HEK293 (cell line): ENCODE data around the gene ARID4A.

Source experiments
- EGR2 ChIP-seq: fragments of 450-650 bp; formaldehyde crosslinking; IDR thresholded peaks from 2 replicates; pipeline ENCODE4 v1.5.1; 2016; ENCODE audit warnings: low read depth, missing biosample characterization, missing genetic modification characterization
- GLIS2 ChIP-seq: fragments of 450-650 bp; formaldehyde crosslinking; IDR thresholded peaks from 2 replicates; pipeline ENCODE4 v1.5.1; 2016; ENCODE audit warnings: missing biosample characterization, missing genetic modification characterization
- HOXA7 ChIP-seq: sonication (generic); formaldehyde crosslinking; IDR thresholded peaks from 2 replicates; pipeline ENCODE4 v1.8.1; 2022; ENCODE audit warnings: missing genetic modification reagents, borderline replicate concordance
- MYNN ChIP-seq: fragments of 450-650 bp; formaldehyde crosslinking; IDR thresholded peaks from 2 replicates; pipeline ENCODE4 v1.5.1; 2016; ENCODE audit warnings: missing biosample characterization, missing genetic modification characterization, borderline replicate concordance
- MZF1 ChIP-seq: fragments of 450-650 bp; formaldehyde crosslinking; IDR thresholded peaks from 2 replicates; pipeline ENCODE4 v1.5.1; 2017; ENCODE audit warnings: missing biosample characterization, missing genetic modification characterization, borderline replicate concordance
- REST ChIP-seq: fragments of 450-650 bp; formaldehyde crosslinking; IDR thresholded peaks from 2 replicates; pipeline ENCODE4 v1.5.1; 2016; ENCODE audit warnings: missing biosample characterization, missing genetic modification characterization
- SCRT1 ChIP-seq: fragments of 450-650 bp; formaldehyde crosslinking; IDR thresholded peaks from 2 replicates; pipeline ENCODE4 v1.5.1; 2016; ENCODE audit warnings: missing biosample characterization, missing genetic modification characterization, borderline replicate concordance
- SP2 ChIP-seq: fragments of 450-650 bp; formaldehyde crosslinking; IDR thresholded peaks from 2 replicates; pipeline ENCODE4 v1.5.1; 2016; ENCODE audit warnings: missing biosample characterization, missing genetic modification characterization
- ZBTB21 ChIP-seq: fragments of 450-650 bp; formaldehyde crosslinking; IDR thresholded peaks from 2 replicates; pipeline ENCODE4 v1.5.1; 2017; ENCODE audit warnings: missing biosample characterization, missing genetic modification characterization
- ZBTB8A ChIP-seq: fragments of 450-650 bp; formaldehyde crosslinking; IDR thresholded peaks from 2 replicates; pipeline ENCODE4 v1.5.1; 2016; ENCODE audit warnings: missing biosample characterization, missing genetic modification characterization
- ZNF148 ChIP-seq: fragments of 450-650 bp; formaldehyde crosslinking; IDR thresholded peaks from 2 replicates; pipeline ENCODE4 v1.5.0; 2017; ENCODE audit warnings: missing biosample characterization, missing genetic modification characterization, borderline replicate concordance
- ZNF175 ChIP-seq: fragments of 450-650 bp; formaldehyde crosslinking; IDR thresholded peaks from 2 replicates; pipeline ENCODE4 v1.5.1; 2016; ENCODE audit warnings: missing biosample characterization, missing genetic modification characterization
- ZNF184 ChIP-seq: fragments of 450-650 bp; IDR thresholded peaks from 2 replicates; pipeline ENCODE4 v1.5.1; 2018; ENCODE audit warnings: missing biosample characterization, mild to moderate bottlenecking, missing genetic modification characterization
- ZNF2 ChIP-seq: fragments of 450-650 bp; formaldehyde crosslinking; IDR thresholded peaks from 2 replicates; pipeline ENCODE4 v1.5.1; 2016; ENCODE audit warnings: missing biosample characterization, missing genetic modification characterization
- ZNF214 ChIP-seq: fragments of 450-650 bp; formaldehyde crosslinking; IDR thresholded peaks from 2 replicates; pipeline ENCODE4 v1.5.1; 2017; ENCODE audit warnings: missing biosample characterization, mild to moderate bottlenecking, missing genetic modification characterization, borderline replicate concordance
- ZNF223 ChIP-seq: fragments of 450-650 bp; formaldehyde crosslinking; IDR thresholded peaks from 2 replicates; pipeline ENCODE4 v1.5.1; 2016; ENCODE audit warnings: missing biosample characterization, missing genetic modification characterization
- ZNF23 ChIP-seq: fragments of 450-650 bp; formaldehyde crosslinking; IDR thresholded peaks from 2 replicates; pipeline ENCODE4 v1.5.1; 2016; ENCODE audit warnings: missing biosample characterization, missing genetic modification characterization, borderline replicate concordance
- ZNF24 ChIP-seq: fragments of 450-650 bp; formaldehyde crosslinking; IDR thresholded peaks from 2 replicates; pipeline ENCODE4 v1.5.1; 2016; ENCODE audit warnings: missing biosample characterization, missing genetic modification characterization
- ZNF292 ChIP-seq: fragments of 450-650 bp; formaldehyde crosslinking; IDR thresholded peaks from 2 replicates; pipeline ENCODE4 v1.5.1; 2016; ENCODE audit warnings: low read depth, missing biosample characterization, missing genetic modification characterization, borderline replicate concordance
- ZNF341 ChIP-seq: fragments of 450-650 bp; formaldehyde crosslinking; IDR thresholded peaks from 2 replicates; pipeline ENCODE4; 2016; ENCODE audit warnings: low read depth, missing biosample characterization, missing genetic modification characterization
- ZNF404 ChIP-seq: fragments of 450-650 bp; formaldehyde crosslinking; IDR thresholded peaks from 2 replicates; pipeline ENCODE4 v1.5.1; 2017; ENCODE audit warnings: missing biosample characterization, missing genetic modification characterization
- ZNF544 ChIP-seq: fragments of 450-650 bp; formaldehyde crosslinking; IDR thresholded peaks from 2 replicates; pipeline ENCODE4 v1.5.0; 2017; ENCODE audit warnings: missing biosample characterization, missing genetic modification characterization
- ZNF555 ChIP-seq: fragments of 450-650 bp; formaldehyde crosslinking; conservative IDR thresholded peaks from 2 replicates; pipeline ENCODE4 v1.5.1; 2017; ENCODE audit warnings: missing biosample characterization, mild to moderate bottlenecking, missing genetic modification characterization, inconsistent platforms
- ZNF621 ChIP-seq: fragments of 450-650 bp; formaldehyde crosslinking; IDR thresholded peaks from 2 replicates; pipeline ENCODE4 v1.5.1; 2017; ENCODE audit warnings: missing biosample characterization, missing genetic modification characterization
- ZNF623 ChIP-seq: fragments of 450-650 bp; formaldehyde crosslinking; IDR thresholded peaks from 2 replicates; pipeline ENCODE4 v1.5.1; 2016; ENCODE audit warnings: missing biosample characterization, missing genetic modification characterization
- ZNF626 ChIP-seq: fragments of 450-650 bp; sonication (Bioruptor Pico); formaldehyde crosslinking; IDR thresholded peaks from 2 replicates; pipeline ENCODE4 v1.5.1; 2018; ENCODE audit warnings: missing biosample characterization, missing genetic modification characterization, inconsistent platforms
- ZNF639 ChIP-seq: fragments of 450-650 bp; formaldehyde crosslinking; IDR thresholded peaks from 2 replicates; pipeline ENCODE4 v1.5.1; 2016; ENCODE audit warnings: missing biosample characterization, missing genetic modification characterization
- ZNF777 ChIP-seq: fragments of 450-650 bp; formaldehyde crosslinking; IDR thresholded peaks from 2 replicates; pipeline ENCODE4 v1.5.1; 2017; ENCODE audit warnings: missing biosample characterization, missing genetic modification characterization, borderline replicate concordance
- ZNF785 ChIP-seq: fragments of 450-650 bp; formaldehyde crosslinking; IDR thresholded peaks from 2 replicates; pipeline ENCODE4 v1.5.1; 2016; ENCODE audit warnings: missing biosample characterization, missing genetic modification characterization
- ZNF791 ChIP-seq: fragments of 450-650 bp; formaldehyde crosslinking; IDR thresholded peaks from 2 replicates; pipeline ENCODE4 v1.5.1; 2016; ENCODE audit warnings: missing biosample characterization, missing genetic modification characterization
- TF ChIP-seq, protein P1 (sequence below): fragments of 450-650 bp; formaldehyde crosslinking; IDR thresholded peaks from 2 replicates; pipeline ENCODE4 v1.5.1; 2016; ENCODE audit warnings: missing biosample characterization, missing genetic modification characterization
- TF ChIP-seq, protein P2 (sequence below): fragments of 450-650 bp; formaldehyde crosslinking; optimal IDR thresholded peaks from 2 replicates; pipeline ENCODE3; 2016; ENCODE audit warnings: missing biosample characterization, mild to moderate bottlenecking, missing genetic modification characterization

ARID4A gene

GRCh38 chr14:58298477-58299400 is at the start of gene ARID4A (continued):
- no peak for TF ChIP-seq ZNF292 (tag by site-specific recombination)
- no peak; the same call in none of the 2 replicates for TF ChIP-seq SP2 (tag by site-specific recombination)
- no peak for TF ChIP-seq ZNF555 (tag by site-specific recombination)
- TF ChIP-seq ZNF544 (tag by site-specific recombination) = no peak
- TF ChIP-seq ZNF639 (tag by site-specific recombination) = no peak
- peak; percentile 60; the same call in 1 of the 2 replicates for TF ChIP-seq SCRT1
- no peak for TF ChIP-seq MYNN (tag by site-specific recombination)
- no peak for TF ChIP-seq ZNF24 (tag by site-specific recombination)
- no peak for TF ChIP-seq ZNF777
- TF ChIP-seq REST (tag by site-specific recombination) = no peak; the same call in 1 of the 2 replicates
- TF ChIP-seq ZNF341 = peak; percentile 92
- no peak for TF ChIP-seq ZBTB8A (tag by site-specific recombination)
- TF ChIP-seq ZNF148 (tag by site-specific recombination) = no peak
- no peak for TF ChIP-seq ZNF623 (tag by site-specific recombination)
- TF ChIP-seq ZNF2 (tag by site-specific recombination) = peak; percentile 59; the same call in 1 of the 2 replicates
- no peak for TF ChIP-seq ZNF223 (tag by site-specific recombination)
- no peak for TF ChIP-seq ZNF626 (tag by site-specific recombination)
- TF ChIP-seq MZF1 (tag by site-specific recombination) = no peak
- TF ChIP-seq ZBTB21 (tag by site-specific recombination) = no peak
- TF ChIP-seq, protein P1, sequence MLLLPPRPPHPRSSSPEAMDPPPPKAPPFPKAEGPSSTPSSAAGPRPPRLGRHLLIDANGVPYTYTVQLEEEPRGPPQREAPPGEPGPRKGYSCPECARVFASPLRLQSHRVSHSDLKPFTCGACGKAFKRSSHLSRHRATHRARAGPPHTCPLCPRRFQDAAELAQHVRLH (tag by site-specific recombination) = no peak
- TF ChIP-seq EGR2 = no peak
- TF ChIP-seq HOXA7 (CRISPR knock-in tag) = no peak
- no peak for TF ChIP-seq ZNF23 (tag by site-specific recombination)
- TF ChIP-seq ZNF175 = no peak
- TF ChIP-seq, protein P2, sequence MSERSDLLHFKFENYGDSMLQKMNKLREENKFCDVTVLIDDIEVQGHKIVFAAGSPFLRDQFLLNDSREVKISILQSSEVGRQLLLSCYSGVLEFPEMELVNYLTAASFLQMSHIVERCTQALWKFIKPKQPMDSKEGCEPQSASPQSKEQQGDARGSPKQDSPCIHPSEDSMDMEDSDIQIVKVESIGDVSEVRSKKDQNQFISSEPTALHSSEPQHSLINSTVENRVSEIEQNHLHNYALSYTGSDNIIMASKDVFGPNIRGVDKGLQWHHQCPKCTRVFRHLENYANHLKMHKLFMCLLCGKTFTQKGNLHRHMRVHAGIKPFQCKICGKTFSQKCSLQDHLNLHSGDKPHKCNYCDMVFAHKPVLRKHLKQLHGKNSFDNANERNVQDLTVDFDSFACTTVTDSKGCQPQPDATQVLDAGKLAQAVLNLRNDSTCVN (tag by site-specific recombination) = peak; percentile 25
- TF ChIP-seq GLIS2 = no peak
- TF ChIP-seq ZNF791 (tag by site-specific recombination) = no peak
- TF ChIP-seq ZNF184 (tag by site-specific recombination) = no peak
- no peak for TF ChIP-seq ZNF785 (tag by site-specific recombination)
- TF ChIP-seq ZNF621 (tag by site-specific recombination) = no peak
- no peak for TF ChIP-seq ZNF214
- TF ChIP-seq ZNF404 (tag by site-specific recombination) = no peak
